ENCODE measurements around the gene KRTAP10-7.
"Not testable (repeated sequence)": the region's sequence is repeated elsewhere in the genome, so short reads cannot be mapped to it uniquely, and the experiment has no call there.

The KRTAP10-7 gene

DNA sequence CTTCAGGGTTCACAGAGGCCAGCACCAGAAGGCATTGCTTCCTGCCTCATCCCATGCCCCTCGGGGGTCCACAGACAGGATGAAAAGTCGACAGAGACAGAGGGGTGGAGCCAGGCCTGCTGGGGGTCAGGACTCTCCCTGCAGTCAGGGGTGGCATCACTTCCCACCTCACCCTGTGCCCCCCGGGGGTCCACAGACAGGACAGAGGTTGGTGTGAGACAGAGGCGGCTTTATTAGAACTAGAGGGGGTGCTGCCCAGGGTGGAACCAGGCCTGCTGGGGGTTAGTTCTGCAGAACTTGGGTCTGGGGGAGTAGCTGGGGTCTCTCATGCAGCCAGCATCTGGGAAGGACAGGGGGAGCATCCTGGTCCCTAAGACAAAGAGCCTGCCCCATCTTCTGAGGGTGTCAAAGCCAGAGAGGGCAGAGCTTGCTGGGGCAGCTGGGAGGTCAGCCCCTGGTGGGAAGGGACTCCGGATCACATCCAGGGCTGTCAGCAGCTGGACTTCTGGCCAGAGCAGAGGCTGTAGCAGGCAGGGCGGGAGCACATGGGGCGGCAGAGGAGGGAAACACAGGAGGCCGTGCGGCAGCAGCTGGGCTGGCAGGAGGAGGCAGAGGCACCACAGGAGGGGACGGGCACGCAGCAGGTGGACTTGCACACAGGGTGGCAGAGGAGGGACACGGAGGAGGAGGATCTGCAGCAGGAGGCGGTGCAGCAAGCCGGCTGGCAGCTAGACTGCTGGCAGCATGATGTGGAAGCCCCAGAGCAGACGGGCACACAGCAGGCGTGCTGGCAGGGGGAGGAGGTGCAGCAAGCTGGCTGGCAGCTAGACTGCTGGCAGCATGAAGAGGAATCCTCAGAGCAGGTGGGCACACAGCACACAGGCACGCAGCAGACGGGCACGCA lies 9.2 kb upstream of the KRTAP10-7 start:
- DNase-seq: not testable (repeated sequence)

DNA sequence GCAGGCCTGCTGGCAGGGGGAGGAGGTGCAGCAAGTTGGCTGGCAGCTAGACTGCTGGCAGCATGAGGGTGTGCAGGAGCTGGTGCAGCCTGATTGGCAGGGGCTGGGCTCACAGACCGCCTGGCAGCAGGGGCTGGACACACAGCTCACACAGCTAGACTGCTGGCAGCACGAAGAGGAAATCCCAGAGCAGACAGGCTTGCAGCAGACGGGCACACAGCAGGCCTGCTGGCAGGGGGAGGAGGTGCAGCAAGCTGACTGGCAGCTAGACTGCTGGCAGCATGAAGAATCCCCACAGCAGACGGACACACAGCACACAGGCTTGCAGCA lies 8.6 kb upstream of the KRTAP10-7 start:
- DNase-seq: not testable (repeated sequence)

DNA sequence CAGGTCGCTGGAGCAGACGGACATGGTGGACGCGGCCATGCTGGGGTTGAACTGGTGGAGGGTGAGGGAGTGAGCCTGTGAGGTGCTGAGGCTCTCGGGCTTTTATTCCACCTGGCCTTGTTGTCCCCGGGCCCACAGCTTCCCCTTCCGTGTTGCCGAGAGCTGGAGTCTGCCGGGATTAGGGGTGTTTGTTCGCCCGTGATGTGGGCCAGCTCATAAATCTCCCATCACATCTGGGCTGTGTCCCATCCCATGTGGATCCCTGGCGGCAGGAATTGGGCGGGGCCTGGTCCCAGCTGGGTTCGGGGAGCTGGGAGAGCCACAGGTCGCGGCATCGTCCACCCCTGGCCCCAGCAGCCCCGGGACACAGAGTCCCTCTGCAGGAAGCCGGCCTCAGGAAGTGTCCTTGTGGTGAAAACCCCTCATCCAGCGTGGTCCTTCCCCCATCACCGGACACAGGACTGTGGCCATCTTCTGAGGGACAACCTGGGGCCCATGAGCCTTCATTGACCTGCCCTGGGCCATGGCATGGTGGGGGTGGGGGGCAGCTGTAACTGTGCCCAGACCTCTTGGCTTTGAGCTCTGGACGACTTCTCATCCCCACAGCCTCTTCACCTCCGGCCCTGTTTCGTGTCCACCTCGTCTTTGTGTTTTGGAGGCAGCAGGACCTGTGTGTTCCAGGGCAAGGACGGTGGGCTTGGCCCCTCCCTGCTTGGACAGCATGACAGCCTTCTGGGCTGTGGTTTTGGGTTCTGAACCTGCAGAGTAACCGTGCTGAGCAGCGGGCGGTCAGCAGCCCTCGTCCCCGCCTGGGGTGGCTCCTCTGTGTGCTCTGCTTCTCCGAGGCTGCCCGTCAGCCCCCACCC lies 7.7 kb upstream of the KRTAP10-7 start, which contains the start of gene KRTAP10-6:
KRTAP10-6 (minus strand) TSS at position 60 of the 866 bp plus-strand sequence; CDS start at position 39, 21 bp downstream.
- no peak for DNase-seq

DNA sequence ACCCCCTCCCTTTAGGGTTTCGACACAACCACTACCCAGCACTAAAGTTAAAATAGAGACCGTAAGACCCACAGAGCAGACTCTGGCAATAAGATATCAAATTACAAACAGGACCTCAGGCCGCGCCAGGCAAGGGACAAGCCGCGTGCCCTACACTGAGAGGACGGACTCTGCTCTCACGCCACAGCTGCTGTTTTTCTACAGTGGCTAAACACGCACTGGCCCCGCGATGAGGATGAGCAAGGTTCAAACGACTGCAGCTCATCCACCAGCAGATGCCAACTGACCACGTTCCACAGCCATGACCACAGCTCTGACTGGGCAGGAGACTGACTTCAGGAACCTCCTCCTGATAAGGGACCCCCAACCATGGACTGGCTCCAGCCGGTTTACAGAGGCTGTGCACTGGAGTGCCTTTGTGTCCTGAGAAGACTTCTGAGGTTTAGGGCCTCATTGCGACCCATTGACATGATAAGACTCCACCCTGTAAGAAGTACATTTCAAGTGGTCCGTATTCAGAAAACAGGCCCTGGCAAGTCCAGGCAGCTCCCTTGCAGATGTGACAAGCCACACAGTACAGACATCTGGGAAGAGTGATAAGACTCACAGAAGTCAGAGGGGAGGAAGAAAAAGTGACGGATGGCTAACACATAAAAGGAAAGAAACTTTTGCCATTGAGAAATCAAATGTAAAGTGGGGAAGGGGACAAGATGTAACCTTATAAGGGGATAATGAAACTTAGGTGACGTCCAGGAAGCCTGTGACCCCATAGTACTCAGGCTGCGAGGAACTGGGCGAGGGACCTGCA lies 6.6 kb upstream of the KRTAP10-7 start:
- no peak for DNase-seq

DNA sequence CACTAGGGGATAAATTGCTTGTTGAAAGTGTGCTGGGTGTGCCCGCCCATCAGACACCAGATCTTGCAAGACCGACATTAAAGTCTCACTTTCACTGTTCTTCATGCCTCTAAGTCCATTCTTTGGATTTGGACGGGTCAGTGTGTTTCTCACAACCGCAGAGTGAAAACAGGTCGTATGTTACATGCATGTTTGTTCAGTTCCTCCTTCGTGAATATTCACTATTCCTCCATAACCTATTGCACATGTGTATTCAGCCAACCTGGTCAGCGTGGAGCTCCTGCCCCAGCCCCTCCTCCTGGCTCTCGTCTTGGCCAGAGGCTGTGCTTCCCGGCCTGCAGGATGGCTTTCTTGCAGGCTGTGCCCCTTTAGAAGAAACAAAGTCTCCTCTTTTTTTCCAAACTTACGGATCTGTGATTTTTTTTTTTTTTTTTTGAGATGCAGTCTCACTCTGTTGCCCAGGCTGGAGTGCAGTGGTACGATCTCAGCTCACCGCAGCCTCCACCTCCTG lies 5.9 kb upstream of the KRTAP10-7 start:
- no peak for DNase-seq

DNA sequence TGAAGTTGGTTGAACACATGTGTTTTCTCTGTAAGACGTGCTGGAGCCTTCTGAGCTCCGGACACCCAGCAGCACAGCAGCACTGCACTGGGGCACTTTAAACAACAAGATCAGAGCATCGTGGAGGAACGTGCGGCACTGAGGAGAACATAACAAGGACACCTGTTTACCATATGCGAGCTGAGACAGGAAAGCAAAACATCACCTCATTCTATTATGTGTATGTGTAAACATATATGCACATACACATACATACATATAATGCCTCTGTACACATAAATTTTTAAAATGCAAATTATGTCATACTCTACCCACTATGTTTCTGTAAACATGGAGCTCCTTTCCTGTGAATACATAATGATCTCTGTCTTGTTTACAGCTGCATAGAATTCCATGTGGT lies 4.9 kb upstream of the KRTAP10-7 start:
- no peak for DNase-seq

DNA sequence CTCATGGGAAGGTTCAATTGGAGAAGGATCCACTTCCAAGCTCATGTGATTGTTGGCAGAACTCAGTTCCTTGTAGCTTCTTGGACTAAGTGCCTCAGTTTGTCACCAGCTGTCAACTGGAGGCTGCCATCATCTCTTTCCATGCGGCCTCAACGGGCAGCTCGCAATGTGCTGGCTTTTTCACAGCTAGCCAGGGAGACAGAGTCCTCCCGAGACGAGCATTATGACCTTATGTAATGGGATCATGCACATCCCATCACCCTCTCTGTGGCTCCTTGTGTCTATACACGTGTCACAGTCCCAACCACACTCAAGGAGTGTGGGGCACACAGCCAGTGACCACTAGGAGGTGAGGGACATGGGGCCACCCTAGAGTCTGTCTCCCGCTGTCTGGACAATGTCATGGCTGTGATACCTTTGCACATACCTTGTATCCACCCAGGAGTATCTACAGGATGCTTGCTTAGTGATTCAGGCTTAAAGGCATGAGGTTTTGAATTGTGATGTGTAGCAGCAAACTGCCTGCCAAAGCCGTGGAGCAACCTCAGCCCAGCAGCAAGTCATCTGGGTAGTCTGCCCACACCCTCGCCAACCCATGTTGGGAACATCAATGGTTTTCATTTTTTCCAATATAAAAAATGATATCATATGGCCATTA lies 4.2 kb upstream of the KRTAP10-7 start:
- no peak for DNase-seq

DNA sequence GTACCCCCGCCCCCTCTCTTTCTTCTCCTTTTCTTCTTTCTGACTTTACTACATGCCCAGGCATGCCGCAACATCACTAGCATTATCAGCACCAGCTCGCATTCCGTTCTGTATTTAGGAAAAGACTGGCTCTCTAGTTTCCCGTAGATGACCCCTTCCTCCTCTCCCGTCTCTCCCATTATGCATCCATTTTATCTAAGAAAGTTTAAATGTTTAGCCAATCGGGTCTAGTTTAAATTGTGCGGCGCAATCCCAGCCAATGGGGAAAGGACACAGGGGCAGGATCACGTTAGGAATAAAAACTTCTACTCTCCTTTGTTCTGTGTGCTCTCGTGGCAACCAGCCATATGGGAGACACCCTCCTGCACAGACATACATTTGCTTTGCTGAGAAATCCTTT lies 2.3 kb upstream of the KRTAP10-7 start:
- DNase-seq: no peak

DNA sequence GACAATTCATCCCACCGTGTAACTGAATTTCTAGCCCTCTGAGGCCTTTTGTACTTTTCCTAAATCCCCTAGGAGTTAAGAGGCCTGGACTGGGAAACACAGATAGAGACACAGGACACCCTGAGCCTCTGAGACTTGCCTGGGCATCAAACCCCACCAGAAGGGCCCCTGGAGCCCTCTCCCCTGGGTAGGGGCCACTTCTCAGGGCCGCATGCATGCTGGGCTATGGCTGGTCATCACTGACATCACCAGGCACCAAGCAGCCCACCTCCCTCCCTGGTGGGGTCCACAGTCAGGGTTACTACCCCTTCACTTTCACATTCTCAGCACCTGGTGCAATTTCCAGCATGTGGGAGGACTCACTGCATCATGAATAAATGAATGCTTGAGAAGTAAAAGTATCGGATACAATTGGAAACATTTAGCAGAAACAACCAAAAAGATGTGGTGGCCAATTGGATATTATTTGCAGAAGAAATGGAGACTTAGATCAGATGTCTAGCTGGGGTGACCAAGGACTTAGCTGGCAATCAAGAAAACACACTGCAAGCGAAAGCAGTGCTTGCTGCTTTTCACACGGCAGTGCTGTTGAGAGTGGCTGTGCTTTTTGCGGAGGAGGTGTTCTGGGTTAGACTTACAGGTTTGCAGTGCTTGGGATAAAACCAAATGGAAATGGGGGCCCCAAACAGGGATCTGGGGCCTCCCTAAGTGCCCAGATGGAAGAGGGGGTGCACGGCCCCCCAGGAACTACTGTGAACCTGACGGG lies 950 bp upstream of the KRTAP10-7 start:
- DNase-seq: no peak

DNA sequence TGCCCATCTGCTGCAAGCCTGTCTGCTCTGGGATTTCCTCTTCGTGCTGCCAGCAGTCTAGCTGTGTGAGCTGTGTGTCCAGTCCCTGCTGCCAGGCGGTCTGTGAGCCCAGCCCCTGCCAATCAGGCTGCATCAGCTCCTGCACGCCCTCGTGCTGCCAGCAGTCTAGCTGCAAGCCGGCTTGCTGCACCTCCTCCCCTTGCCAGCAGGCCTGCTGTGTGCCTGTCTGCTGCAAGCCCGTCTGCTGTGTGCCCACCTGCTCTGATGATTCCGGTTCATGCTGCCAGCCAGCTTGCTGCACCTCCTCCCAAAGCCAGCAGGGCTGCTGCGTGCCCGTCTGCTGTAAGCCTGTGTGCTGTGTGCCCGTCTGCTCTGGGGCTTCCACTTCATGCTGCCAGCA lies 694 bp downstream of the KRTAP10-7 start:
- not testable (repeated sequence) for DNase-seq

DNA sequence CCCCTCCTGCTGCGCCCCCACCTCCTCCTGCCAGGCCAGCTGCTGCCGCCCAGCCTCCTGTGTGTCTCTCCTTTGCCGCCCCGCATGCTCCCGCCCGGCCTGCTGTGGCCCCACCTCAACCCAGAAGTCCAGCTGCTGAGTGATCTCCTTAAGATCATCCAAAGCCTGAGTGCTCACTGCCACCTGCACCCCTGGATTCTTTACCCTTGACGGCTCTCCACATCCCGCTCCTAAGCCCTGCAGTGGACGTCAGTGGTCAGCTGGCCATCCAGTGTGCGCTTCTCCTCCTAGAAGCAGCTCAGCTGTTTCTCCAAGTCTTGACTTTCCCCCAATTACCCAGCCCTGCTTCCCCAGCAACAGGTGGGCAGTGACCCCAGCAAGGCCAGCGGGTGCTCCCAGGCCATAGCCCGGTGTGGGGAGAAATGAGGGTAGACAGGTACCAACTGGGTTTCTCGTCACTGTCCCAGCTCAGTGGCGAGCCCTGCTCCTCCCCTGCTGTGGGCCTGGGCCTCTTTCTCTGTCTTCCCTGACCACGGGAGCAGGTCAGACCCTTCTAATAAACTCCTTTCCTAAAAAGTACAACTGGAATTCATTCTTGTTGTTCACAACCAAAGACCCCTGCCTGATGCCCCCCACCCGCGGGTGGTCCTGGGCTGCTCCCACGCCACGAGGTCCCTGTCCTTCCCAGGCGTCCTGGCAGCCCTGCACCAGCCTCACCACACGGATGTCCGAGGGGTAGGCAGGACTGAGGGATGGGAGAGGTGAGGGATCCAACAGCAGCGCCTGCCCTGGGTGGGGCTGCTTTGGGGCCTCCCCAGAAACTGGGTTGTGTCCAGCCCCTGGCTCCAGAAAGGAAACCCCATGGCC lies 1.4 kb downstream of the KRTAP10-7 start:
- DNase-seq: no peak

DNA sequence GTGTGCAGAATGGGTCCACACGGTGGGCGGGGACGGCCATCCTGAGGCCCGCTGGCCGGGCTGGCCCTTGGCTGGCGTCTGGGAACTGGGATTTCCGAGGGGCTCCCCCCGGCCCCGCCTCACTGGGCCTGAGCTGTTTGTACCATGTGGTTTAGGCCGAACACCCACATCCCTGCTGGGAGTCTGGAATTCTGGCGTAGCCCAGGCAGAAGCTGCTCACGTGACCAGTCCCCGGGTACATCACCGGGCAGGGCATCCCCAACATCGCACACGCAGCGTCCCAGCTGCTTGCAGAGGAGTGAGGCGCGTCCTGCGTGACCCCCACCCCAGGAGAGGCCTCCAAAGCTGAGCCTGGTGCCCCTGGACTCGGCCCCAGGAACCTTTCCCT lies 2.1 kb downstream of the KRTAP10-7 start:
- no peak for DNase-seq

DNA sequence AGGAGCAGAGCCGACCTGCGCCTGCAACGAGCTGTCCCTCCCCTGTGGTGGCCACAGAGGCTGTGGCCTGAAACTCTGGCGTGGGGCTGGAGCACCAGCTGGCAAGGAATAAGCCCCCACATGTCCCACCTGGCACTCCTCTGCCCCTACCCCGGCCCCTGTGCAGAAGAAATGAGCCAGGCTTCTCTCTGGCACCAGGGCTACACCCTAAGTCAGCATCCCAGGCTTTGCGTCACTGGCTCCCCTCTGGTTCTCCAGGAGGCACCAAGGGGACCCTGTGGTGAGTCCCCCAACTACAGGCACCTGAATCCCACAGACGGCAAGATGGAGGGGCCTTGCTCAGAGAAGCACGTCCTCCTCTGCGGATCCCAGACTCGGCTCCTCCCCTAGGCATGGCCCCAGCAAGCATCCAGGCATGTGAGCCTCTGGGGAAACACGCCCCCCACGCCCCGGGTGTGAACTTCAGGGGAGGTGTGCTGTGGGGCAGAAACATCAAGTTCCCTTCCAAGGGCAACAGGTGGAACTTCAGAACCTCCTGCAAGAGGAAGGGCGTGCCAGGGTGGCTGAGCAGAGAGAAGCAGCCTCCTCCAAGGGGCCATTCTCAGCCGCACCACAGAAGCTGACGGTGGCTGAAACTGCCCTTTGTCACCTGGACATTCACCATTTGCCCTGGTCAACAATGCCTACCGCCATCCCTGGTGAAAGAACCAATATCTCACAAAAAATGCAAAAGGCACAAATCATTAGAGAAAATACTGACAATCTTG lies 2.9 kb downstream of the KRTAP10-7 start:
- no peak for DNase-seq

DNA sequence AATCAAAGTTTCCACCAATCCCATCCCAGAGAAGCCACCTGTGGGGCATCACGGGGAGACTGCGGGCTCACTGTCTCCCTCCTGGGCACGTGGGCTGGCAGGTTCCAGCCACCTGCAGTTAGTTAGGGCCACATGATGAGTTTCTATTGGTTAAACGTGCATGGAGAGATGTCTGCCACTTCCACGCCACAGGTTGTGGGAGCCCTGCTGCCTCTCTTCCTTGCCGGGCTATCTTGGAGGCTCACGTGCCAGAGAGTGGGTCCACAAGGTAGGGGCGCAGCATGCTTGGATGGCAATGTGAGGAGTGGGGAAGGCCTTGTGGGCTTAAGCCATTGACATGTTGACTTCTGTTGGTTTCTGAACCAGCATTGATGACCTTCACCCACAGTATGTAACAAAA lies 3.5 kb downstream of the KRTAP10-7 start:
- DNase-seq: no peak

DNA sequence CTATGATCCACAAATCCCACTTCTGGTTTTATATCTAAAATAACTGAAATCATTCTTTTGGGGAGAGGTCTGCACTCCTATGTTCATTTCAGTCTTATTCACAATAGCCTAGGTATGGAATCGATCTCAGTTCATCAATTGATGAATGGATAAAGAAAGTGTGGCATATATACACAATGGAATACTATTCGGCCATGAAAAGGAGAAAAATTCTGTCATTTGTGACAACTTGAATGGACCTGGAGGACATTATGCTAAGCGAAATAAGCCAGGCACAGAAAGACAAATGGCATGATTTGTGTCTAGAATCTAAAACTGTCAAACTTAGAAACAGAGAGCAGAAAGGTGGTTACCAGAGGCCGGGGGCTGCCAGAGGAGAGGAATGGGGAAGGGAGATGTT lies 6.1 kb downstream of the KRTAP10-7 start:
- no peak for DNase-seq

DNA sequence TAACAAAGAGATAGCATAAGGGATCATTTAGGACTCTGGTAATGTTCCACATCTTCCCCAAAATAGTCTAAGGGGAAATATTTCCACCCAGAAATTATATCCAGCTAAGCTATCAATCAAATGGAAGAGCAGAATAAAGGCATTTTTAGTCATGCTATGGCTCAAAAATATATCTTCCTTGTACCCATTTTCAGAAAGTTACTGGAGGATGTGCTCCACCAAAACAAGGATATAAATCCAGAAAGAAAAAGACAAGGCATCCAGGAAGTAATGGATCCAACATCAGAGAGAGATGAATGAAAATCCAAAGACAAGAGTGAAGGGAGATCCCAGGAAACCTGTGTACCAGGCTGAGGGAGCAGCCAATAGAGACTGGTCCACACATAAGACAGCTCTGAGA lies 8.8 kb downstream of the KRTAP10-7 start:
- no peak for DNase-seq

DNA sequence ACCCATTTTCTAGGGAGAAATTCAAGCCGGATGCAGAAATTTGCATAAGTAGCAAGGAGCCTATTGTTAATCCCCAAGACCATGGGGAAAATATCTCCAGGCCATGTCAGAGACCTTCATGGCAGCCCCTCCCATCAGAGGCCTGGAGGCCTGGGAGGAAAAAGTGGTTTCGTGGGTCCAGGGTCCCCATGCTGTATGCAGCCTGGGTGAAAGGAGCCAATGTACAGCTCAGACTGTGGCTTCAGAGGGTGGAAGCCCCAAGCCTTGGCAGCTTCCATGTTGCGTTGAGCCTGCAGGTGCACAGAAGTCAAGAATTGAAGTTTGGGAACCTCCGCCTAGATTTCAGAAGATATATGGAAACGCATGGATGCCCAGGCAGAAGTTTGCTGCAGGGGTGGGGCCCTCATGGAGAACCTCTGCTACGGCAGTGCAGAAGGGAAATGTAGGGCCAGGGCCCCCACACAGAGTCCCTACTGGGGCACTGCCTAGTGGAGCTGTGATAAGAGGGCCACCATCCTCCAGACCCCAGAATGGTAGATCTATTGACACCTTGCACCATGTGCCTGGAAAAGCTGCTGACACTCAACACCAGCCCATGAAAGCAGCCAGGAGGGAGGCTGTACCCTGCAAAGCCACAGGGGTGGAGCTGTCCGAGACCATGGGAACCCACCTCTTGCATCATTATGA lies 9.9 kb downstream of the KRTAP10-7 start:
- DNase-seq: not testable (repeated sequence)

DNA sequence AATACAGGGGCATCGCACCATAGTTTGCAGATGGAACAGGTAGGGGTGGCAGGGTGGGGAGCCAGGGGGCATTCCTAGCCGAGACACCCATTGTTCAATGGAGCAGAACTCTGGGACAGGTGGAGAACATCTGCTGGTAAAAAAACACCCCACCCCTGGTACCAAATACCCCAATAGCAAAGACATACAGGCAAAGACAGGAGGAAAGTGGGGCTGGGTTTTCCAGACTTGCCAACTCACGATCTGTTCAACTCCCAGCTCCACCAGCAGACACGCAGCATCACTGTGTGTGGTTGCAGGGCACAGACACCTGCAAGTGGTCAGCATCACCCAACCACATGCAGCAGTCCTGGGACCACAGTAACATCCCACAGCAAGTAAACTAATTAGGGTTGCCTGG lies 11.2 kb downstream of the KRTAP10-7 start:
- no peak for DNase-seq

DNA sequence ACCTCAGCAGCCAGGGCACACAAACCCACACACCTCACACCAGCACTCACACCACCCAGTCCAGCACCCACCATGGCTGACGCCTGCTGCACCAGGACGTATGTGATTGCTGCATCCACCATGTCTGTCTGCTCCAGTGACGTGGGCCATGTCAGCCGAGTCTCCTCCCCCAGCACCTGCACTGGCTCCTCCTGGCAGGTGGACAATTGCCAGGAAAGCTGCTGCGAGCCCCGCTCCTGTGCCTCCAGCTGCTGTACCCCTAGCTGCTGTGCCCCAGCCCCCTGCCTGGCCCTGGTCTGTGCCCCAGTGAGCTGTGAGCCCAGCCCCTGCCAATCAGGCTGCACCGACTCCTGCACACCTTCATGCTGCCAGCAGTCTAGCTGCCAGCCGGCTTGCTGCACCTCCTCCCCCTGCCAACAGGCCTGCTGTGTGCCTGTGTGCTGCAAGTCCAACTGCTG lies 11.7 kb downstream of the KRTAP10-7 start, which contains the start of gene KRTAP10-8:
KRTAP10-8 (plus strand) TSS at position 51 of the 458 bp plus-strand sequence; CDS start at position 73, 22 bp downstream.
- DNase-seq: no peak
